Measurements from ENCODE around the gene RAB6A.

DNA sequence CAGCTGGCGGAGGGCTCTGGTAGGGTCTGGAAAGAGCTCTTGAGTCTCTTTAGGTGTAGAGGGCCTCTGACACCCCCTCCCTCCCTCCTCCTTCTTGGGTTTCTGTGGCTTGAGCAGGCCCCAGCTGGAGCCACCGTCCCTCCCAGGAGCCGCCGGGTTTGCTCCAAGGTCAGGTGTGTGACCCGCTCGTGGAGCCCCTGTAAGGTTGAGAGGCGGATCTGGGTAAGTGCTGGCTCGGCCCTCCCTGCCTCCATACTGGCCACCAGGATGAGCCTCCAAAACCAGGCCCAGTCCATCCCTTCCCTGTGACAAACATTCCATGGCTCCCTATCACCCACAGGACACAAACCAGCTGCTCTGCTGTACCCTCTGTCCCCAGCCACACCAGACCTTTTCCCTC, 105.2 kb downstream of the RAB6A start:
- TF ChIP-seq, protein P1, sequence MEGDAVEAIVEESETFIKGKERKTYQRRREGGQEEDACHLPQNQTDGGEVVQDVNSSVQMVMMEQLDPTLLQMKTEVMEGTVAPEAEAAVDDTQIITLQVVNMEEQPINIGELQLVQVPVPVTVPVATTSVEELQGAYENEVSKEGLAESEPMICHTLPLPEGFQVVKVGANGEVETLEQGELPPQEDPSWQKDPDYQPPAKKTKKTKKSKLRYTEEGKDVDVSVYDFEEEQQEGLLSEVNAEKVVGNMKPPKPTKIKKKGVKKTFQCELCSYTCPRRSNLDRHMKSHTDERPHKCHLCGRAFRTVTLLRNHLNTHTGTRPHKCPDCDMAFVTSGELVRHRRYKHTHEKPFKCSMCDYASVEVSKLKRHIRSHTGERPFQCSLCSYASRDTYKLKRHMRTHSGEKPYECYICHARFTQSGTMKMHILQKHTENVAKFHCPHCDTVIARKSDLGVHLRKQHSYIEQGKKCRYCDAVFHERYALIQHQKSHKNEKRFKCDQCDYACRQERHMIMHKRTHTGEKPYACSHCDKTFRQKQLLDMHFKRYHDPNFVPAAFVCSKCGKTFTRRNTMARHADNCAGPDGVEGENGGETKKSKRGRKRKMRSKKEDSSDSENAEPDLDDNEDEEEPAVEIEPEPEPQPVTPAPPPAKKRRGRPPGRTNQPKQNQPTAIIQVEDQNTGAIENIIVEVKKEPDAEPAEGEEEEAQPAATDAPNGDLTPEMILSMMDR (IDR thresholded peaks at IDR 0.05): no peak
- no peak for TF ChIP-seq POLR2A (IDR thresholded peaks at IDR 0.05)
